ENCODE measurements around the gene SLC7A8. TPM values are rescaled to one million over a fixed set of nuclear protein-coding genes. Genes with fewer than 3 reads are reported as not detected.

SLC7A8 gene
- total and polyA plus RNA-seq, 2 of the 4 experiments (the other 2 are of a cell fraction), result 0.31 TPM; not detected in 1

GRCh38 chr14:23164250-23164649, 19.2 kb downstream of the SLC7A8 start:
- CTCF ChIA-PET, result interaction anchor here (0.6 to 1.1 kb wide), 2 partner anchors 9 to 44 kb away, joined by 3 read pairs; no protein-coding TSS in a partner anchor
- Histone ChIP-seq H3K27me3 (ENCODE audit: control insufficient read depth, insufficient read depth, low read length) (peaks cover 39% of the 10 kb centered on the region), H4K8ac (ENCODE audit: low read depth in 2 of 2, low read length in 2 of 2) (no peak overlapping the region)

More at GRCh38 chr14:23164250-23164649, 19.2 kb downstream of the SLC7A8 start:
- Histone ChIP-seq H2BK5ac (ENCODE audit: low read depth, low read length, poor library complexity, severe bottlenecking) (no peak overlapping the region), H2BK15ac (ENCODE audit: low read depth, low read length) (no peak overlapping the region), H4K5ac (ENCODE audit: low read depth, low read length) (no peak overlapping the region), H2AK5ac (ENCODE audit: low read depth, low read length) (no peak overlapping the region), H3K79me1 (ENCODE audit: low read depth in 1 of 2, low read length in 2 of 2) (no peaks in the 10 kb centered on the region), H4K91ac (ENCODE audit: insufficient read depth, low read depth, low read length) (no peak overlapping the region), H4K20me1 (ENCODE audit: insufficient read depth, low read length) (no peaks in the 10 kb centered on the region), H3K9me3 (ENCODE audit: control insufficient read depth, insufficient read depth, low read length) (no peaks in the 10 kb centered on the region), H3K23ac (ENCODE audit: low read depth, low read length) (no peak overlapping the region), H3K4me3 (ENCODE audit: insufficient read depth, low read depth, low read length) (no peak overlapping the region), H3K9me1 (ENCODE audit: insufficient read depth, low read length) (no peaks in the 10 kb centered on the region), H3K4ac (ENCODE audit: low read depth, low read length) (no peak overlapping the region), H3K36me3 (ENCODE audit: control insufficient read depth, insufficient read depth, low read length) (no peaks in the 10 kb centered on the region), H3K18ac (ENCODE audit: low read depth, low read length) (no peak overlapping the region), H2BK20ac (ENCODE audit: low read depth, low read length) (no peak overlapping the region), H3K4me2 (ENCODE audit: low read depth, low read length) (no peak overlapping the region), H3K27ac (ENCODE audit: insufficient read depth, low read length) (no peak overlapping the region), H3K4me1 (ENCODE audit: control insufficient read depth, insufficient read depth, low read length) (peaks cover 3% of the 10 kb centered on the region; the same call in 1 of the 2 replicates), H2BK120ac (ENCODE audit: low read depth, low read length) (no peak overlapping the region), H2AK9ac (replicated peaks; ENCODE audit: low read depth, low read length, poor library complexity) (no peak overlapping the region), H2AFZ (replicated peaks; ENCODE audit: low read length, poor library complexity) (no peak overlapping the region), H3K14ac (replicated peaks; ENCODE audit: low read depth, low read length) (no peak overlapping the region), H3K56ac (ENCODE audit: extremely low read depth, insufficient read depth, low read length) (no peak overlapping the region), H3K9ac (ENCODE audit: low read depth, low read length) (no peak overlapping the region)
- intact Hi-C loops (cut with micrococcal nuclease) (no loop called here), dilution Hi-C loops (cut with HindIII; ENCODE audit: low sequenced_read_pairs, unreplicated experiment) (no loop called here), in situ Hi-C loops (cut with MboI; ENCODE audit: low sequenced_read_pairs) (no loop called here)
- no peak for ATAC-seq (ENCODE audit: low read depth)
- no peak for DNase-seq
- POLR2A ChIA-PET (ENCODE audit: unreplicated experiment), result no interaction called here
- no CpG with 5 or more reads among the region's 2 CpGs for WGBS, 2 experiments (ENCODE audit: extremely low coverage in 2 of 2, insufficient read length in 1 of 2)
- TF ChIP-seq ELK1 (IDR thresholded peaks at IDR 0.05; ENCODE audit: borderline replicate concordance, low read depth, low read length), result no peak
- TF ChIP-seq RFX5 (IDR thresholded peaks at IDR 0.05; ENCODE audit: low read depth, low read length), result no peak
- no peak for TF ChIP-seq SMC3 (IDR thresholded peaks at IDR 0.05; ENCODE audit: low read depth, low read length)
- TF ChIP-seq MAFK (IDR thresholded peaks at IDR 0.05; ENCODE audit: low read depth, low read length), result no peak
- TF ChIP-seq, protein P1, sequence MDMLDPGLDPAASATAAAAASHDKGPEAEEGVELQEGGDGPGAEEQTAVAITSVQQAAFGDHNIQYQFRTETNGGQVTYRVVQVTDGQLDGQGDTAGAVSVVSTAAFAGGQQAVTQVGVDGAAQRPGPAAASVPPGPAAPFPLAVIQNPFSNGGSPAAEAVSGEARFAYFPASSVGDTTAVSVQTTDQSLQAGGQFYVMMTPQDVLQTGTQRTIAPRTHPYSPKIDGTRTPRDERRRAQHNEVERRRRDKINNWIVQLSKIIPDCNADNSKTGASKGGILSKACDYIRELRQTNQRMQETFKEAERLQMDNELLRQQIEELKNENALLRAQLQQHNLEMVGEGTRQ (IDR thresholded peaks at IDR 0.05; ENCODE audit: low read depth, low read length), result no peak
- no peak for TF ChIP-seq POLR2A (IDR thresholded peaks at IDR 0.05; ENCODE audit: low read depth, low read length)
- TF ChIP-seq CTCF (conservative IDR thresholded peaks at IDR 0.05; ENCODE audit: low read depth, low read length), result no peak
- no peak for TF ChIP-seq MAZ (IDR thresholded peaks at IDR 0.05; ENCODE audit: borderline replicate concordance, low read depth, low read length)
- no peak for TF ChIP-seq BHLHE40 (IDR thresholded peaks at IDR 0.05; ENCODE audit: low read depth, low read length)
- no peak for TF ChIP-seq NFE2L2 (IDR thresholded peaks at IDR 0.05; ENCODE audit: low read depth, low read length)
- TF ChIP-seq RAD21 (IDR thresholded peaks at IDR 0.05; ENCODE audit: low read length), result no peak
- no peak for TF ChIP-seq CHD1 (IDR thresholded peaks at IDR 0.05; ENCODE audit: low read depth, low read length)
- no peak for TF ChIP-seq CEBPB (IDR thresholded peaks at IDR 0.05; ENCODE audit: low read depth, low read length)
- TF ChIP-seq MXI1 (IDR thresholded peaks at IDR 0.05; ENCODE audit: borderline replicate concordance, low read depth, low read length), result no peak
- TF ChIP-seq FOS (IDR thresholded peaks at IDR 0.05; ENCODE audit: low read depth, low read length), result no peak
- no peak for TF ChIP-seq RCOR1 (IDR thresholded peaks at IDR 0.05; ENCODE audit: insufficient replicate concordance, low read length)
- BruUV-seq (replicated peaks), result no TSS peak

Measured in IMR-90 (cell line).